ENCODE results near the gene MR1.
"Not testable (repeated sequence)": the region's sequence is repeated elsewhere in the genome, so short reads cannot be mapped to it uniquely, and the experiment has no call there.

The MR1 gene

DNA sequence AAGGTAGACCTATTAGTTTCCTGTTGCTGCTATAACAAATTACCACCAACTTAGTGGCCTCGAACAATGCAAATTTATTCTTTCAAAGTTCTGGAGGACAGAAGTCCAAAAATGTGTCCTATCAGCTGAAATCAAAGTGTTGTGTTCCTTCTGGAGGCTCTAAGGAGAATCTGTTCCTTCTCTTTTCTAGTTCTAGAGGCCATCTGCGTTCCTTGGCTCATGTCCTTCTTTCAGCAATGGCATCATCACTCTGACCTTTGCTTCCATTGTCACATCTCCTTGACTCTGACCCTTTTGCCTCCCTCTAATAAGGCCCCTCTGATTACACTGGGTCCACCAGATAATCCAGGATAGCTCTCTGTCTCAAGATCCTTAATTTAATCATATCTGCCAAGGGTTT is 1.2 kb upstream of the MR1 start:
- DNase-seq: no peak

DNA sequence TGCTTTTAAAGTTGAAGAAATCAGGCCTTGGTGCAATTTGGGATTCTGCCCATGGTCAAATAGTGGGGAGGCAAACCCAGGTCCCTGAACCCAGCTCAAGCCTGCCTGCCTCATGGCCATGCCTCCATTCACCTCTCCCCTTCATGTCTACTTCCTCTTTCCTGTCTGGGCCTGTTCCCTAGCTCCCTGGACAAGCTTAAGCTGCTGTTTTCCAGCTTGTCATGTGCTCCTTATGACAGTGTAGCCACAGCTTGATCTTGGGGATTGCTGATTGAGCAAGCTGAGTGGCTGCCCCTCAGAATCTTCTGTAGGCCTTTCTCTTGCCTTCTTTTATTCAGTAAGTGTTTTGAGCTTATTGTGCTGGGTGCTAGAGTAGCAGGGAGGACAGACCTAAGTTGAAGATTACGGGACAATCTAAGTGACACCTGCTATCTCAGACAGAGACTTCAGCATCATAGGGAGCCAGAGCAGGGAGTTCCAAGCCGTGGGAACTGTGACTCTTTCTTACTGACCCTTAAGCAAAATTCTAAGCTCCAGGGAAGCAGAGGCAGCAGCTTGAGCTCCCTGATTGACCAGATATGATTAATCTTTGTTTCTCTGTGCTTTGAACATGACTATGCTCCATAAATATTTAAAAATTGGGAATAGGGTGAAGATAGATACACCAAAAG is 520 bp upstream of the MR1 start:
- peak; percentile 51 to 53 for DNase-seq

- not testable (repeated sequence) for DNase-seq
Measured at GRCh38 chr1:181035210-181035609, 1.4 kb downstream of the MR1 start.

DNA sequence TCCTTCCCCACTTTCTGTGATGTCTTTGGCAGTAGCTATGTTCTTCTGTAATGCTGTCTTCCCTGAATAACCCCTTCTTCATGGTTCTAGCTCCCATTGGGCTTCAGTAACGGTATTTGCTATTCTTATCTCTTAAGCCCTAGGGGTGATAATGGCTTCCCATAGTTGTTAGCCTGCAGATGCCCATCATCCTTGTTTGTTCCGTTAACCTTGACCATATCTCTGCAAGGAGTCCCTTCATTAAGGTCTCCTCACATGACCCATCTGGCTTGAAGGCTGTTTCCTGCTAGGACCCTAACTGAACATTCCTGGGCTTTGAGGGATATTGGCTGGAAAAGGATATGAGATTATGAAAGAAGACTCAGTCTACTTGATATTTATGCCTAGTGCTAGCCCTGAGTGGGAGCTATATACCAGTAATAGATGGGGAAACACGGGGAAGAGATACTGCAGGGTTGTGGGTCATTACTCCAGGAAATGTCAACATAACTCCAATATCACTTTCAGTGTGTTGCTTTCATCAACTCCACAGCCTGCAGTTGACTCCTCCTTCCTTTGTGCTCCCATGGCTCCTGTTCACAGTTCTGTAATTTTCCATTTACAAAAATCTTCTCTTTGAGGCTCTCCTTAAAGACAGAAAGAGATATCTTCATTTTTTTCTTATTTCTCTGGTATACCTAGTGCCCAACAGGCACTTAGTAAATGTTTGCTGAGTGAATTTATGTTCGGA is 2.5 kb downstream of the MR1 start:
- no peak for DNase-seq

DNA sequence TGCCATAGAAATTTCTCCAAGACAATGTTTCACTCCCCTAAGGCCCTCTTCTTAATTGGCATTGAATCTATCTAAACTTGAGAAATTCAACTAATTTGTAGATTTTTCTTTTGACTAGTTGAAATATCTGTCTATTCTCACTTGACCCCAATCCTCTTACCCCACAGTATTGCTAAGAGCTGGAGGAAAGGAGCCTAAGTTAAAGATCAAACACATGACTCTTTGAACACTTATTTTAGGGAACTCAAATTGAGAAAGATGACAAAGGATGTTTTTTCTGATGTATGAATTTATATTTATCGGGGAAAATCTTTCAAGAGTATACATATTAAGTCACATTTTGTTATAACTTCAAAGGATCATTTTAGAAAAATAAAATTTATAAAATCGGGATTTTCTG is 3.6 kb downstream of the MR1 start:
- DNase-seq: no peak

DNA sequence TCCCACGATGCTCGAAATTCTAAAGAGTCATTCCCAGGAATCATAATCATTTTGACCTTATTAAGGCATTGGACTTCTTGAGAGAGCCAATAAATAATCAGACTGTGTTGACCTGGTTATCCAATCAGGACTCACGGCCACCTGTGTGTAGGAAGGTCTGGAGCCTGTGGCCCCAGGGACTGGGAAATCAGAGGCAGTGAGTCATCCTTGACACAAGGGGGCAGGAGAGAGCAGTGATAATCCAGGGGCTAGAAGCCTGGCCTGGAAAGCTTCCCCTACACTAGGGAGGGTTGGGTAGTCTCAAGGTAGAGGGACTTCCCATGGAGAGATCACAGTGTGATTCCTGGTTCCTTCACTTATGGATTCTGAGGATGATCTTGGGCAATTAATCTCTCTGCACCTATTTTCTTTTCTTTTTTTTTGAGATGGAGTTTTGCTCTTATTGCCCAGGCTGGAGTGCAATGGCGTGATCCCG is 4.7 kb downstream of the MR1 start:
- DNase-seq: peak; percentile 71 to 79

DNA sequence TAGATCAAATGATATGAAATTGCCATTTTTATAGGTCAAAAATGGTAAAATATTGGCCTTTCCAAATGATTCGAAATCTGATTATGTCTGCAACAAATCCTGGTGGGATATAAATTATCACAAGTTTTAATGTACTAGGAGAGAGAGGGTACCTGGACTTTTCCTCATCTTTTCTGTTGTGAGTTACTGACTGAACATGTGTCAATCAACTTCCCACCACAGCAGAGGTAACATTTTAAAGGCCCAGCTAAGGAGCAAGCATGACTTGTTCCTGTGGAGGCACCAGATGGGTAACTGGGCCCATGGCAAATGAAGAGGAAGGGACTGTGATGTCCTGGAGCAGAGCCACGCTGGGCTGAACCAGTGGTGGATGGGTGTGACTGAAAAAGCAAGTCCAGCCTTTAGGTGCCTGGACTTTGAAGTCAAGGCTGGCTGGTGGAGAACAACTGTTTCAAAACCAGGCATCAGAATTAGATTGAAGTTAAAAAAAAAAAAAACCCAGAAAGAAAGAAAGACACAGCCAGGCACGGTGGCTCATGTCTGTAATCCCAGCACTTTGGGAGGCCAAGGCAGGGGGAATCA is 6.6 kb downstream of the MR1 start:
- no peak for DNase-seq

DNA sequence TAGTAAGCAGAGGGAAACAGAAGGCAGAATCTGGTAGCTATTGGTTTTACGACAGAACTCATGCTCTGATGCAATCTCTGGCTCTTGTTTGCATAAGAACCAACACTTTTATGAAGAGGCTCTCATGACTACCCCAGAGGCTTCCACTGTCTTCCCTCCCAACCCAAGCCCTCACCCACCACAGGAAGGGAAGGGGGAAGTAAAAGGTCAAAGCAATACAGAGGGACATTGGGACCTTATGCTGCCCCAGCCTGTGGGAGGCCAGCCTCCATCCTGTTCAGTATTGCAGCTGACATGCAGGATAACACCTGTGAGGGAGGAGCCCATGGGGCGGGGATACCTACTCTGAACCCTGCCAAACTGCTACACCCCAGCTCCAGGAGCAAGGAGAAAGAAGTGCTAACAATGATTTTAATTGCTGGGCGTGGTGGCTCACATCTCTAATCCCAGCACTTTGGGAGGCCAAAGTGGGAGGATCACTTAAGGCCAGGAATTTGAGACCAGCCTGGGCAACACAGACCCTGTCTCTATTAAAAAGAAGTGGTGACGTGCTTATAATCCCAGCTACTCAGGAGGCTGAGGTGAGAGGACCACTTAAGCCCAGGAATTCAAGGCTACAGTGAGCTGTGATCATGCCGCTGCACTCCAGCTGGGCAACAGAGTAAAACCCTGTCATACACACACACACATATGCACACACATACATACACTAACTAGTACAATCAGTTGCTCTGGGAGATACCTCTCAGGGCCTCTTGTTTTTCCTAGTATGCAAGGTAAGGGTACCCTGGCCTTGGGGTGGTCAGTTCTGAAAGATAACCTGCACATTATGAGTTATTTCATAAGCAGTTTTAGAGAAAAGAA is 9.5 kb downstream of the MR1 start:
- DNase-seq: peak in 1 of 2 donors; percentile 46

- DNase-seq: peak in 1 of 2 donors; percentile 53
Measured at GRCh38 chr1:181044449-181044966, 10.7 kb downstream of the MR1 start.

DNA sequence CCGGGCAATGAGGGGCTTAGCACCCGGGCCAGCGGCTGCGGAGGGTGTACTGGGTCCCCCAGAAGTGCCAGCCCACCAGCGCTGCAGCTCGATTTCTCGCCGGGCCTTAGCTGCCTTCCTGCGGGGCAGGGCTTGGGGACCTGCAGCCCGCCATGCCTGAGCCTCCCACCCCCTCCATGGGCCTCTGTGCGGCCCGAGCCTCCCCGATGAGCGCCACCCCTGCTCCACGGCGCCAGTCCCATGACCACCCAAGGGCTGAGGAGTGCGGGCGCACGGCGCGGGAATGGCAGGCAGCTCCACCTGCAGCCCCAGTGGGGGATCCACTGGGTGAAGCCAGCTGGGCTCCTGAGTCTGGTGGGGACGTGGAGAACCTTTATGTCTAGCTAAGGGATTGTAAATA is 12.2 kb downstream of the MR1 start:
- DNase-seq: not testable (repeated sequence)

- DNase-seq: no peak
Measured at GRCh38 chr1:181049378-181049777, 15.6 kb downstream of the MR1 start.

DNA sequence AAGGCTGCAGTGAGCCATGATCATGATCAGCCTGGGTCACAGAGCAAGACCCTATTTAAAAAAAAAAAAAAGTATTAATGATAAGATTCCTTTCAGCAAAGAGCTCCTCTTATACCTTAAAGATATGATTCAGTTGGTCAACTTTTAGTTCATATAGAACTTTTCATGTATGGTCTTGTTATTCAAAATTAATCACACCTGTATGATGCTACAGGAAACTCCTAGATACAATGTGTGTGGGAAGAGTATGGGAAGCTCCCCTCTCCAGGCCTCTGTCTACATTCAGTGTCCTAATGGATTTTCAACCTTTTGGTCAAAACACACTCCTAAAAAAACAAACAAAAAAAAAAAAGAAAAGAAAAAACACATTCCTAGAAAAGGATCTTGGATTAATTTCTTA is 17.1 kb downstream of the MR1 start:
- DNase-seq: no peak

- no peak for DNase-seq
Measured at GRCh38 chr1:181056560-181056959, 22.8 kb downstream of the MR1 start.

DNA sequence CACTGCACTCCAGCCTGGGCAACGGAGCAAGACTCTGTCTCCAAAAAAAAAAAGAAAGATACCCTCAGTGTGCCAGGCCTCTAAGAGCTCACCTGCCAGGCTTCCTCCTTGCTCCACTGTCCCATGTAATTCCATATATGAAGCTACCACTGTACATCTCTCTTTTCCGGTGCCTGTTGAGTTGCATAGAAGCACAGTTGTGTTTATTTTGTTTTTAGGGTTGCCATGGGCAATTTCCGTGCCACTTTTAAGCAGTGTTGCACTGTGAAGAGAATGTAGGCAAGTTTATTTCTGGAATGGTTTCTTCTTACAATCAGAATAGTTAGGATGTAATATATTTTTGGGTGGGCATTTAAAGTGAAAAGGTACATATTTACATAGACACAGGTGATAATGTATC is 23.3 kb downstream of the MR1 start:
- no peak for DNase-seq

GRCh38 chr1:181059435-181059834 is 25.7 kb downstream of the MR1 start:
- DNase-seq: no peak

- no peak for DNase-seq
Measured at GRCh38 chr1:181060066-181060465, 26.3 kb downstream of the MR1 start.

DNA sequence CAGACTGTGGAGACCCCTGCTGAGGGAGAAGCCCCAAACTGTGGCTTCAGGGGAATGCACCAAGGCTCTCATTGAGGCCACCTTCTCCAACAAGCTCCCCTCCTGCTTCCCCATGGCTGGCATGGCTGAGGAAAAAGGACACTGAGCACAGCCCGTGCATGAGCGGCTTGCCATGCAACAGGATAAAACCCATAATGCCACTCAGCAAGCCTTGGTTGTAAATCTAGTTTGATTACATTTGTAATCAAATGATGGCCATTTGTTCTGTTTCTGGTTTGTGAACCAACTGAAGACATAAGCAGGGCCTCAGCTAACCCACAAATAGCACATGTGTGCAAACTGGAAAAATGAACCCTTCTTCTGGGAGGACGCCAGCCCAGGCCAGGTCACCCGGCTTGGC is 27.2 kb downstream of the MR1 start:
- not testable (repeated sequence) for DNase-seq

DNA sequence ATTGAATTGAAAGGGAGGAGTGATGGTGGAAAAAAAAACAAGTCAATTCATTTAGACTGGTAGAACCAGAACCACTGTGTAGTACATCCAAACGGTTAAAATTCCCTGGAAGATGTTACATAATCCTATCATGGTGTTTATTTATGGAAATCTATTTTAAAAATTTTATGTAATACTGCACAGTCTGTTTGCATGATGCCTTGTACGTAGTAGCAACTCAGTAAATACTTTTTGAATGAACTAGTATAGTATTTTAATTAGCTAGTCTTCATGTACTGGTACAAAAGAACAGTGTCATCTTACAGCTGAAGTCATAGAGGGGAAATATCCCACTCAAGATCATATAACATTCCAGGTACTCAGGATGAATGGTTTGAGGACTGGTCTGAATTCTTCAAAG is 27.7 kb downstream of the MR1 start:
- DNase-seq: no peak

DNA sequence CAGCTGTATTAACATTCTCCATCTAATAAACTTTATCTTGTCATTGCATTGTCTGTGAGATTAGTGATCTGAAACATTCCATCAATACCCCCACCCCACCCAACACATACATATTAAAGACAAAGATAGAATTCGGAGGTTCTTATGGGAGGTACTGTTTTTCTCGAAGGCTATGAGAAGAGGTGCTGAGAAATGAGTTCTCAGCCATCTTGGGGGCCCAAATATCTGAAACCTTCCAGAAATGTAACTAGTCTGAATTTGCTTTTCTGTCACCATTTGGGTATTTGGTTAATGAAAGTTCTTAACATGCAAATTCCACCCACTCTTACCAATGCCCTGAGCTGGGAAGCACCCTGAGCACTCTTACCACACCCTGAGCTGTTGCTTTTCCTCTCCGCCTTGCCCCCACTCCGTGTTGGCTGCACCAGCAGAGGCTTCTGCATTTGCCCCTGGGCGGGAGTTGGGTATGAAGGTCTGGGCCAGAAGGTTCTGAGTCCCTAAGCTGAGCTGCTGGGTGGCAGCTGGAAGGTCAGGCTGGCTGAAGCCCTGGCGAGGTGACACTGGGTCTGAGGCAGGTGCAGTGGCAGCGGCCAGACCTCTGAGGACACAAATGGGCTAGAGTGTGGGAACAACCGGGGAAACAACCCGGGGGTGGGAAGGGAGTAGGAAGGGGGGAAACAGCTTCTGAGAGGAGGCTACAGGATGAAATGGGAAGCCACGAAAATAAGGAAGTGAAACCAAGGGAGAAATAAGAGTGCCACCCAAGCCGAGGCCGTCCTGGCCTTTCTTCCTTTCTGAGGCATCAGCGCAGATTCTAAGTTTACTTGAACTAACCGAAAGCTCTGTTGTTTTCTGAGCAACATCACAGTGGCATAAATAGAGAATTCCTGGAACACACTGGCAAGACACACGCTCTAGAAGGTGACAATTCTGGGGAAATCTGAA is 28.4 kb downstream of the MR1 start:
- peak; percentile 22 to 43 for DNase-seq

GRCh38 chr1:181062836-181063428 is 29.1 kb downstream of the MR1 start:
- peak; percentile 26 to 36 for DNase-seq

GRCh38 chr1:181064011-181064623 is 30.3 kb downstream of the MR1 start:
- no peak for DNase-seq

Measured in CD4-positive, alpha-beta T cell treated with Interferon alpha-2 for 1 hour (primary cell).